H9 (cell line): ENCODE results near the gene PGBD5. TPM values are rescaled to one million over a fixed set of nuclear protein-coding genes. Genes with fewer than 3 reads are reported as not detected.

ENCODE experiments used
- DNase-seq: peaks from one replicate; pipeline ENCODE4 v3.0.0-alpha.2; 2017
- H2AFZ ChIP-seq: one replicate; pipeline ENCODE4 v1.6.1; 2013; ENCODE audit warnings: mild to moderate bottlenecking, low read length, control low read depth, moderate library complexity
- H2AK5ac ChIP-seq: 2 replicates; pipeline ENCODE4 v1.6.1; 2013; ENCODE audit warnings: low read length, control low read depth, mixed read lengths; ENCODE audit not compliant: insufficient read length
- H2BK120ac ChIP-seq: one replicate; pipeline ENCODE4 v1.6.1; 2013; ENCODE audit warnings: low read depth, mild to moderate bottlenecking, low read length, control low read depth, inconsistent platforms; ENCODE audit not compliant: poor library complexity, severe bottlenecking
- H2BK12ac ChIP-seq: 2 replicates; pipeline ENCODE4 v1.6.1; 2013; ENCODE audit warnings: low read length, control low read depth, mixed read lengths, low read depth; ENCODE audit not compliant: insufficient read length
- H2BK15ac ChIP-seq: 2 replicates; pipeline ENCODE4 v1.6.1; 2013; ENCODE audit warnings: low read depth, low read length, control low read depth
- H2BK20ac ChIP-seq: one replicate; pipeline ENCODE4 v1.6.1; 2013; ENCODE audit warnings: low read depth, mild to moderate bottlenecking, low read length, control low read depth, inconsistent platforms; ENCODE audit not compliant: poor library complexity, severe bottlenecking
- H2BK5ac ChIP-seq: 2 replicates; pipeline ENCODE4 v1.6.1; 2013; ENCODE audit warnings: low read length, control low read depth, mixed read lengths; ENCODE audit not compliant: insufficient read length
- H3K14ac ChIP-seq: 2 replicates; pipeline ENCODE4 v1.6.1; 2013; ENCODE audit warnings: low read length, control low read depth; ENCODE audit not compliant: insufficient read depth
- H3K18ac ChIP-seq: 2 replicates; pipeline ENCODE4 v1.6.1; 2013; ENCODE audit warnings: low read depth, mild to moderate bottlenecking, mixed read lengths, low read length, control low read depth; ENCODE audit not compliant: insufficient read length
- H3K23ac ChIP-seq: 2 replicates; pipeline ENCODE4 v1.6.1; 2013; ENCODE audit warnings: low read length, control low read depth, mixed read lengths, low read depth; ENCODE audit not compliant: insufficient read length
- H3K23me2 ChIP-seq: 2 replicates; pipeline ENCODE4 v1.6.1; 2013; ENCODE audit warnings: low read depth, mild to moderate bottlenecking, mixed read lengths, low read length, control low read depth; ENCODE audit not compliant: insufficient read length, poor library complexity, severe bottlenecking
- H3K27ac ChIP-seq: 2 replicates; pipeline ENCODE4 v1.5.1; 2013; ENCODE audit warnings: low read length, control low read depth, mixed read lengths, low read depth; ENCODE audit not compliant: insufficient read length
- H3K27me3 ChIP-seq: 2 replicates; pipeline ENCODE4 v1.6.1; 2013; ENCODE audit warnings: low read length, control low read depth, inconsistent platforms; ENCODE audit not compliant: insufficient read depth
- H3K4ac ChIP-seq: 2 replicates; pipeline ENCODE4 v1.6.1; 2013; ENCODE audit warnings: low read depth, mild to moderate bottlenecking, control low read depth, inconsistent platforms, low read length, moderate library complexity
- H3K4me1 ChIP-seq: 2 replicates; pipeline ENCODE4 v1.6.1; 2013; ENCODE audit warnings: low read length, control low read depth, inconsistent platforms; ENCODE audit not compliant: insufficient read depth
- H3K4me2 ChIP-seq: 2 replicates; pipeline ENCODE4 v1.6.1; 2013; ENCODE audit warnings: low read length, control low read depth, mixed read lengths; ENCODE audit not compliant: insufficient read length, insufficient read depth
- H3K56ac ChIP-seq: 2 replicates; pipeline ENCODE4 v1.6.1; 2013; ENCODE audit warnings: low read depth, mild to moderate bottlenecking, mixed read lengths, low read length, control low read depth; ENCODE audit not compliant: insufficient read length
- H3K79me1 ChIP-seq: 2 replicates; pipeline ENCODE4 v1.6.1; 2013; ENCODE audit warnings: low read depth, mild to moderate bottlenecking, moderate library complexity, low read length, control low read depth, inconsistent platforms; ENCODE audit not compliant: insufficient read depth, poor library complexity, severe bottlenecking
- H3K79me2 ChIP-seq: 2 replicates; pipeline ENCODE4 v1.6.1; 2013; ENCODE audit warnings: low read length, control low read depth, inconsistent platforms; ENCODE audit not compliant: insufficient read depth
- H3K9ac ChIP-seq: 2 replicates; pipeline ENCODE4 v1.6.1; 2013; ENCODE audit warnings: low read length, control low read depth, mixed read lengths; ENCODE audit not compliant: insufficient read length; ENCODE audit errors: extremely low read depth
- H3K9me3 ChIP-seq: one replicate; pipeline ENCODE4 v1.6.1; 2013; ENCODE audit warnings: low read depth, low read length, inconsistent platforms; ENCODE audit not compliant: control insufficient read depth
- H3T11ph ChIP-seq: one replicate; pipeline ENCODE4 v1.6.1; 2013; ENCODE audit warnings: mild to moderate bottlenecking, low read length, control low read depth, inconsistent platforms
- H4K20me1 ChIP-seq: one replicate; pipeline ENCODE4 v1.6.1; 2013; ENCODE audit not compliant: control insufficient read depth, insufficient read length, insufficient read depth
- H4K5ac ChIP-seq: 2 replicates; pipeline ENCODE4 v1.6.1; 2013; ENCODE audit warnings: low read depth, mild to moderate bottlenecking, mixed read lengths, low read length, control low read depth; ENCODE audit not compliant: insufficient read length
- H4K8ac ChIP-seq: replicated peaks from 2 replicates; pipeline ENCODE4 v1.6.1; 2013; ENCODE audit warnings: low read length, control low read depth, mixed read lengths, low read depth; ENCODE audit not compliant: insufficient read length
- H4K91ac ChIP-seq: 2 replicates; pipeline ENCODE4 v1.6.1; 2013; ENCODE audit warnings: low read depth, mild to moderate bottlenecking, moderate library complexity, mixed read lengths, low read length, control low read depth; ENCODE audit not compliant: insufficient read length
- H3K27ac Mint-ChIP-seq, 3 experiments: 2 replicates in 2 of 3; 3 replicates in 1 of 3; pipeline ENCODE4 v1.8.0; 2020 to 2021; ENCODE audit warnings: mixed read lengths in 3 of 3, mild to moderate bottlenecking in 1 of 3, moderate library complexity in 1 of 3
- H3K27me3 Mint-ChIP-seq: 2 replicates; pipeline ENCODE4 v1.8.0; 2021; ENCODE audit warnings: low read depth, mild to moderate bottlenecking, moderate library complexity, mixed read lengths
- H3K36me3 Mint-ChIP-seq, 3 experiments: 2 replicates in 2 of 3; 3 replicates in 1 of 3; pipeline ENCODE4 v1.8.0; 2020 to 2021; ENCODE audit warnings: low read depth in 3 of 3, mixed read lengths in 3 of 3; ENCODE audit not compliant: insufficient read depth in 1 of 3
- H3K4me1 Mint-ChIP-seq, 2 experiments: 2 replicates each; pipeline ENCODE4 v1.8.0; 2020; ENCODE audit warnings: mixed read lengths in 2 of 2
- H3K4me3 Mint-ChIP-seq, 2 experiments: 2 replicates in 1 of 2; 3 replicates in 1 of 2; pipeline ENCODE4 v1.8.0; 2020 to 2021; ENCODE audit warnings: mild to moderate bottlenecking in 2 of 2, mixed read lengths in 2 of 2, moderate library complexity in 1 of 2
- H3K9me3 Mint-ChIP-seq, 2 experiments: 2 replicates in 1 of 2; 3 replicates in 1 of 2; pipeline ENCODE4 v1.8.0; 2020; ENCODE audit warnings: mild to moderate bottlenecking in 2 of 2, mixed read lengths in 2 of 2, moderate library complexity in 1 of 2
- WGBS: extraction: QIAGEN DNeasy Blood & Tissue Kit; methylation state at CpG from one replicate; pipeline ENCODE4 v1.1.7; 2013; ENCODE audit warnings: missing lambda C conversion rate, low lambda C conversion rate, mixed read lengths; ENCODE audit not compliant: insufficient read length; ENCODE audit errors: extremely low coverage; 5-methylcytosine and 5-hydroxymethylcytosine counted together
- total RNA-seq: library from RNA; stranded (reverse); gene quantifications from 2 replicates; pipeline ENCODE4 v1.2.1, GENCODE V29; 2021
- TF ChIP-seq, protein P1 (sequence below): fragments of 200-600 bp; sonication (generic); conservative IDR thresholded peaks from 3 replicates; pipeline ENCODE4 v1.8.0; 2021; ENCODE audit warnings: antibody characterized with exemption, mild to moderate bottlenecking

The PGBD5 gene
- total RNA-seq, 1 experiment from 2014 or later: 19.1 TPM

DNA sequence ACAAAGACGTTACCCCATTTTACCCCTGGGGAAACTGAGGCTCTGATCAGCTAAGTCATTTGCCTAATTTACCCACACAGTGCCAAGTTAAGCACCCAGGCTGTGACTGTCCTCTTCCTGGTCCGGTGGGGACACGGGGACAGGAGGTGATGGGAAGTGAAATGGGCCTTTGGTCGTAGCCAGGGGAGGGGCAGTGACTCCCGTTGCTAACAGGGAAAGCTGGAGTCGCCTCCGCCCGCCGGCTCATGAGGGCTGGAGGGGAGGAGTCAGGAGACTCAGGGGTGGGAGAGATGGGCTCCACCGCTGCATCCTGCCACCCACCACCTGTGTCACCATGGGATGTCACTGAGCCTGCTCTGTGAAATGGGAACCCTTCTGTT lies 139.3 kb downstream of the PGBD5 start:
- Histone ChIP-seq H3K18ac (no peak overlapping the region), H3K23ac (no peak overlapping the region), H3K27ac (no peak overlapping the region), H2AFZ (no peak overlapping the region), H2BK5ac (no peak overlapping the region), H3K27me3 (no peaks in the 10 kb centered on the region), H4K20me1 (no peaks in the 10 kb centered on the region), H2BK12ac (no peak overlapping the region), H2BK15ac (no peak overlapping the region), H2BK120ac (no peak overlapping the region), H3K79me1 (no peaks in the 10 kb centered on the region), H4K5ac (no peak overlapping the region), H3K4me2 (no peak overlapping the region), H3K14ac (no peak overlapping the region), H2AK5ac (no peak overlapping the region), H3T11ph (no peak overlapping the region), H3K9me3 (no peaks in the 10 kb centered on the region), H3K23me2 (no peaks in the 10 kb centered on the region), H3K4ac (no peak overlapping the region), H3K79me2 (no peaks in the 10 kb centered on the region), H3K9ac (no peak overlapping the region), H2BK20ac (no peak overlapping the region), H4K8ac (no peak overlapping the region), H4K91ac (no peak overlapping the region), H3K4me1 (no peaks in the 10 kb centered on the region), H3K56ac (no peak overlapping the region)
- Mint-ChIP-seq H3K9me3 (no peaks in the 10 kb centered on the region), H3K27me3 (no peaks in the 10 kb centered on the region), H3K27ac (no peak overlapping the region), H3K4me3 (no peak overlapping the region; a peak in 1 of 5 replicates), H3K36me3 (peaks cover 0 to 2% (median 1%) of the 10 kb centered on the region in 3 experiments; a peak in 3 of 7 replicates), H3K4me1 (peaks cover 17 to 24% of the 10 kb centered on the region in 2 experiments)
- WGBS: no CpG with 5 or more reads among the region's 10 CpGs
- no peak for DNase-seq
- TF ChIP-seq, protein P1, sequence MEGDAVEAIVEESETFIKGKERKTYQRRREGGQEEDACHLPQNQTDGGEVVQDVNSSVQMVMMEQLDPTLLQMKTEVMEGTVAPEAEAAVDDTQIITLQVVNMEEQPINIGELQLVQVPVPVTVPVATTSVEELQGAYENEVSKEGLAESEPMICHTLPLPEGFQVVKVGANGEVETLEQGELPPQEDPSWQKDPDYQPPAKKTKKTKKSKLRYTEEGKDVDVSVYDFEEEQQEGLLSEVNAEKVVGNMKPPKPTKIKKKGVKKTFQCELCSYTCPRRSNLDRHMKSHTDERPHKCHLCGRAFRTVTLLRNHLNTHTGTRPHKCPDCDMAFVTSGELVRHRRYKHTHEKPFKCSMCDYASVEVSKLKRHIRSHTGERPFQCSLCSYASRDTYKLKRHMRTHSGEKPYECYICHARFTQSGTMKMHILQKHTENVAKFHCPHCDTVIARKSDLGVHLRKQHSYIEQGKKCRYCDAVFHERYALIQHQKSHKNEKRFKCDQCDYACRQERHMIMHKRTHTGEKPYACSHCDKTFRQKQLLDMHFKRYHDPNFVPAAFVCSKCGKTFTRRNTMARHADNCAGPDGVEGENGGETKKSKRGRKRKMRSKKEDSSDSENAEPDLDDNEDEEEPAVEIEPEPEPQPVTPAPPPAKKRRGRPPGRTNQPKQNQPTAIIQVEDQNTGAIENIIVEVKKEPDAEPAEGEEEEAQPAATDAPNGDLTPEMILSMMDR: no peak
